MG63 (cell line): ENCODE measurements around the gene CEACAM4. TPM values are rescaled to one million over a fixed set of nuclear protein-coding genes. Genes with fewer than 3 reads are reported as not detected.
"Not testable (repeated sequence)": the region's sequence is repeated elsewhere in the genome, so short reads cannot be mapped to it uniquely, and the experiment has no call there.

Source experiments
- DNase-seq: peaks from one replicate; pipeline ENCODE4 v3.0.0-alpha.2; 2020
- H3K27me3 ChIP-seq: fragments of 250-450 bp; sonication (Bioruptor Pico); 2 replicates; pipeline ENCODE4 v1.5.1; 2020; ENCODE audit warnings: mild to moderate bottlenecking, moderate library complexity
- H3K36me3 ChIP-seq: fragments of 250-450 bp; sonication (Bioruptor Pico); 2 replicates; pipeline ENCODE4 v1.5.1; 2020; ENCODE audit warnings: mild to moderate bottlenecking, moderate library complexity
- H3K4me3 ChIP-seq: fragments of 250-450 bp; sonication (Bioruptor Pico); 2 replicates; pipeline ENCODE4 v1.5.1; 2020; ENCODE audit warnings: mild to moderate bottlenecking, moderate library complexity
- H3K9me3 ChIP-seq: fragments of 250-450 bp; sonication (Bioruptor Pico); 2 replicates; pipeline ENCODE4 v1.5.1; 2020; ENCODE audit warnings: mild to moderate bottlenecking, moderate library complexity
- total RNA-seq: library from RNA; depleted of rRNA; stranded (reverse); fragments of >200 nt; shearing (Covaris generic); gene quantifications from 2 replicates; pipeline ENCODE4 v1.2.3, GENCODE V29; 2014; ENCODE audit warnings: low replicate concordance

Gene CEACAM4
- total RNA-seq, 1 experiment from 2014 or later: not detected

DNA sequence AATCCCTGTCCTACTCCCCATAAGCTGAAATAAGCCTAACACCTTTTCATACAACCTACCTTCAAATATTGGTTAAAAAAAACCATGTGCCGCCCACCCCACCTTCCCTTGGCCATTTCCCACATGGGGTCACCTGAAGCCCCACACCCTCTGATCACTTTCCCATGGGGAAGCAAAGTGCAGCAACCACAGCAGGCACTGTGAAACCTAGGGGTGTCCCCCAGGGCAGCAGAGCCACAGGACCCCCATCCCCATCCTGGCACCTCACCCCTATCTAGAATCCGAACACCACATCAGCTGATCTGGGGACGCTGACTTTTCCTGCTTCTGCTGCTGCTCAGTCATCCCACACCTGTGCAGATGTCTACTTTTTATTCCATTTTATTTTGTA lies 31.0 kb downstream of the CEACAM4 start:
- Histone ChIP-seq H3K27me3 (peaks cover 8% of the 10 kb centered on the region), H3K36me3 (no peaks in the 10 kb centered on the region), H3K9me3 (0 out of 2 replicates have a peak, but pooled peaks cover 2% of the 10 kb centered on the region), H3K4me3 (no peak overlapping the region)
- DNase-seq: no peak

- Histone ChIP-seq H3K9me3 (0 out of 2 replicates have a peak, but pooled peaks cover 2% of the 10 kb centered on the region), H3K4me3 (no peak overlapping the region), H3K36me3 (no peaks in the 10 kb centered on the region), H3K27me3 (peaks cover 8% of the 10 kb centered on the region)
- DNase-seq: peak; percentile 42
Measured at GRCh38 chr19:41595258-41595889, 31.5 kb downstream of the CEACAM4 start.

- no peak for DNase-seq
- Histone ChIP-seq H3K4me3 (no peak overlapping the region), H3K27me3 (peaks cover 6% of the 10 kb centered on the region), H3K9me3 (0 out of 2 replicates have a peak, but pooled peaks cover under 1% of the 10 kb centered on the region), H3K36me3 (no peaks in the 10 kb centered on the region)
Measured at GRCh38 chr19:41591951-41592562, 34.8 kb downstream of the CEACAM4 start.

GRCh38 chr19:41590936-41591335 lies 35.9 kb downstream of the CEACAM4 start:
- no peaks in the 10 kb centered on the region for H3K9me3 ChIP-seq
- no peaks in the 10 kb centered on the region for H3K27me3 ChIP-seq
- H3K36me3 ChIP-seq: no peaks in the 10 kb centered on the region
- H3K4me3 ChIP-seq: no peak overlapping the region
- DNase-seq: no peak

- DNase-seq: no peak
- Histone ChIP-seq H3K36me3 (no peaks in the 10 kb centered on the region), H3K27me3 (no peaks in the 10 kb centered on the region), H3K9me3 (no peaks in the 10 kb centered on the region), H3K4me3 (no peak overlapping the region)
Measured at GRCh38 chr19:41589371-41589770, 37.5 kb downstream of the CEACAM4 start.

- peak; percentile 17 for DNase-seq
- Histone ChIP-seq H3K27me3 (no peaks in the 10 kb centered on the region), H3K4me3 (no peak overlapping the region), H3K36me3 (no peaks in the 10 kb centered on the region), H3K9me3 (no peaks in the 10 kb centered on the region)
Measured at GRCh38 chr19:41588497-41589209, 38.2 kb downstream of the CEACAM4 start.

DNA sequence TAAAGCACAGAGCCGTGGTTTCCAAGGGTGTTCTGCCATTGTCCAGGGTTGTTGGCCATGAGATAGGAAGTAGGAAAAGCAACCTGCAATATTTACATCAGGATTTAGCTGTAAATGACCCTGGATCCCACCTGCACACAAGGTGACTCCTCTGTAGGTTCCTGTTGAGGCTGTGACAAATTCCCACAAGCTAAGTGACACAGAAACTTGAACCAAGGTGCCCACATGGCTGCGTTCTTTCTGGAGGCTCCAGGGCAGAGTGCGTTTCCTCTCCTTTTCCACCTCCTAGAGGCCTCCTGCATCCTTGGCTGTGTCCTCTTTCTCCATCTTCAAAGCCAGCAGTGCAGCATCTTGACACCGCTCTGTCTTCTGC lies 39.0 kb downstream of the CEACAM4 start:
- Histone ChIP-seq H3K4me3 (no peak overlapping the region), H3K9me3 (no peaks in the 10 kb centered on the region), H3K27me3 (no peaks in the 10 kb centered on the region), H3K36me3 (no peaks in the 10 kb centered on the region)
- no peak for DNase-seq

GRCh38 chr19:41587101-41587837 lies 39.6 kb downstream of the CEACAM4 start:
- H3K4me3 ChIP-seq: no peak overlapping the region
- no peaks in the 10 kb centered on the region; the same call in 1 of the 2 replicates for H3K9me3 ChIP-seq
- DNase-seq: no peak
- H3K27me3 ChIP-seq: no peaks in the 10 kb centered on the region
- H3K36me3 ChIP-seq: no peaks in the 10 kb centered on the region

DNA sequence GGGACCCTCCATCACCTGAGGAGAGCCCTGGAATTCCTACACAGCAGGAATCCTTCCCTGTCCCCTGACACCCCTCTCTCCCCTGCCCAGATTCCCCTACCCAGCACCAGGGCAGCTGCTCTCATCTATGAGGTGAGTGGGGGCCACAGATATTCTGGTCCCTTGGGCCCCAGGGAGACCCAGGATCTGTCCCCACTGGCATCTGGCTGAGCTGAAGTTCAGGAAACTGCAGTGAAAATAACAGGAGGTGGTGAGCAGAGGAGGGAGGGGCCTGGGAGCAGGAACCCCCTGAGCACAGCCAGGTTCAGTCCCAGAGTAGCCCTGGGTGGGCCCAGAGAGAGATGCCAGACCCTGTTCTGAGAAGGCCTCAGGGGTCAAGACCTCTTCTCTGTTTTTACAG lies 40.8 kb downstream of the CEACAM4 start:
- H3K36me3 ChIP-seq: no peaks in the 10 kb centered on the region
- no peaks in the 10 kb centered on the region for H3K27me3 ChIP-seq
- peaks cover 2% of the 10 kb centered on the region; the same call in 1 of the 2 replicates for H3K9me3 ChIP-seq
- H3K4me3 ChIP-seq: no peak overlapping the region
- no peak for DNase-seq

GRCh38 chr19:41584931-41585330 lies 41.9 kb downstream of the CEACAM4 start:
- no peak for DNase-seq
- Histone ChIP-seq H3K9me3 (peaks cover 5% of the 10 kb centered on the region; the same call in 1 of the 2 replicates), H3K4me3 (no peak overlapping the region), H3K36me3 (no peaks in the 10 kb centered on the region), H3K27me3 (no peaks in the 10 kb centered on the region)

DNA sequence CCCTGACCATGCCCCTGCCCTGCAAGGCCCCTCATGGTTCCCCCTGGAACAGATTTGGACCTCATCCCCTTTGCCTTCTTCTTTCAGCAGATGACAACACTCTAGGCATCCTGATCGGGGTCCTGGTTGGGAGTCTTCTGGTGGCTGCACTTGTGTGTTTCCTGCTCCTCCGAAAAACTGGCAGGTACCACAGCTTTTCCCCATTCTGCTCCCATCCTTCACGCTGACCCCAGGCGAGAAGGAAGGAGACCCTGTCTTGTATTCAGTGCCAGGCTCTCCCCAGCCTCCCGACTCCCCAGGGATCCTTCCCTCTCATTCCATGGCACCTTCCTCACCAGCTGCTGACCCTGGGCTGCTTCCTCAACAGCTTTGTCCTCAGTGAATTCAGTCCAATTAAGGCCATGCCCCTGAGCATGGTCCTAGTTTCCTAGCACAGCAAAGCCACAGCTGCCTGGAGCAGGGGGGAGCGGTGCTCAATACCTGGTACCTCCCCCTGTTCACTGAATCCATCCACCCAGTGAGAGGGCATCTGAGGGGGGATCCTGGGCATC lies 42.5 kb downstream of the CEACAM4 start:
- Histone ChIP-seq H3K9me3 (peaks cover 5% of the 10 kb centered on the region; the same call in 1 of the 2 replicates), H3K4me3 (no peak overlapping the region), H3K27me3 (no peaks in the 10 kb centered on the region), H3K36me3 (no peaks in the 10 kb centered on the region)
- DNase-seq: no peak

GRCh38 chr19:41582577-41583182 lies 44.2 kb downstream of the CEACAM4 start:
- not testable (repeated sequence) for DNase-seq, H3K4me3 ChIP-seq, H3K9me3 ChIP-seq, H3K36me3 ChIP-seq, H3K27me3 ChIP-seq

GRCh38 chr19:41581068-41581467 lies 45.8 kb downstream of the CEACAM4 start:
- not testable (repeated sequence) for H3K4me3 ChIP-seq, H3K9me3 ChIP-seq, DNase-seq, H3K27me3 ChIP-seq, H3K36me3 ChIP-seq

DNA sequence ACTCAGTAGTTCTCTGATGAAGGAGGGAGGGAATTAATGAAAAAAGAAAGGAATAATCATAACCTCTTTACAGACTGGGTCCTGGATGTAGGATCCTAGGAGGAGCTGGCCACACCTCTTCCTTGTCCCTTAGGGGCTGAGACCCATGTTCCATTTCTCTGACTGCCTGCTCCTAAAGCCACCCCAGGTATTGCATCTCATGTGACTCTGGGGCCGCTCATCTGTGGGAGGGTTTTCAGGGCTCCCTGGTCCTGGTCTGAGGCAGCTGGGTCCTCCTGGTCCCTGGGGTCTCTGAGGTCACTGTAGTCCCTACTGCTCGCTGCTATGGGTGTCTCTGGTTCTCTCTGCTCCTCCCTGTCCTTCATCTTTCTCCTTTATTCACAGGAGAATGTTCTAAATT lies 48.0 kb downstream of the CEACAM4 start:
- Histone ChIP-seq H3K27me3 (peaks cover 5% of the 10 kb centered on the region; the same call in 1 of the 2 replicates), H3K36me3 (no peaks in the 10 kb centered on the region), H3K9me3 (peaks cover 5% of the 10 kb centered on the region; the same call in 1 of the 2 replicates), H3K4me3 (no peak overlapping the region)
- DNase-seq: no peak

- Histone ChIP-seq H3K9me3 (peaks cover 5% of the 10 kb centered on the region; the same call in 1 of the 2 replicates), H3K27me3 (peaks cover 5% of the 10 kb centered on the region; the same call in 1 of the 2 replicates), H3K36me3 (no peaks in the 10 kb centered on the region), H3K4me3 (no peak overlapping the region)
- DNase-seq: no peak
Measured at GRCh38 chr19:41577833-41578232, 49.0 kb downstream of the CEACAM4 start.

DNA sequence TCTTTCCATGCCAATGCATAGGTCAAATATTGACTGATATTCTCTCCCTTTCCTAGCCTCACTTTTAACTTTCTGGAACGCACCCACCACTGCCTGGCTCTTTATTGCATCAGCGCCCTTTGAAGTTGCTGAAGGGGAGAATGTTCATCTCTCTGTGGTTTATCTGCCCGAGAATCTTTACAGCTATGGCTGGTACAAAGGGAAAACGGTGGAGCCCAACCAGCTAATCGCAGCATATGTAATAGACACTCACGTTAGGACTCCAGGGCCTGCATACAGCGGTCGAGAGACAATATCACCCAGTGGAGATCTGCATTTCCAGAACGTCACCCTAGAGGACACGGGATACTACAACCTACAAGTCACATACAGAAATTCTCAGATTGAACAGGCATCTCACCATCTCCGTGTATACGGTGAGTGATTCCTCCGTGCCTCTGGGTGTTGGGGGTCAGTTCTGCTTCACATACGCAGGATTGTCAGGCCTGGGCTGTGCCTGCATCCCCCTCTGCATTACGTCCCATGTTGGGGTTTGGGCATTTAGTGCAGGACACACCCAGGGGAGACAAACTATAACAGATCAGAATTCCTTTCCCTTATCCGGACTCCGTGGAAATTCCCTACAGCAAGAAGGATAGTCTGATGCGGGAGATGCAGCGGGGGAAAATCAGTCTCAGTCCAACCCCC lies 49.6 kb downstream of the CEACAM4 start:
- Histone ChIP-seq H3K4me3 (no peak overlapping the region), H3K36me3 (no peaks in the 10 kb centered on the region), H3K27me3 (peaks cover 5% of the 10 kb centered on the region; the same call in 1 of the 2 replicates), H3K9me3 (peaks cover 5% of the 10 kb centered on the region; the same call in 1 of the 2 replicates)
- no peak for DNase-seq
